NCI-H748 (cell line): ENCODE results near the gene KCNC2.

Experiments
- DNase-seq: peaks from one replicate; lab custom pipeline; 2025; ENCODE audit not compliant: unreplicated experiment; lab: John Stamatoyannopoulos, UW

Gene KCNC2

DNA sequence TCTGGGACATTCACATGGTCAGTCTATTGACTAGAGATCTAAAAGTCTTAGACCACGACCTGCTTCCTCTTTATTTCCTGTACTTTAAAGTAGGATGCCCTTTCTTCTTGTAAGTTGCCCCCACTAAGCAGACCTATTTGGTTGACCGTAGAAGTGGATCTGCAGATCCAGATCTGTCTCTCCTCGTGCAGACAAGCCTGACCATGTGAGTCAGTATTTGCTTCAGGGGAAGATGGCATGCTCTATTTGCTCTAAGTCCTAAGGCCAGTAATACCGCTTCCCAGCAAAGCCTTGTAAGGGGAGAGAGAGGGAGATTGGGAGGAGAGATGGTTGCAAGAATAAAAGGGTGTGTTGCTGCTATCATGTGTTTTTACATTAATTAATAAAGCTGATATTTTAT lies 46.8 kb downstream of the KCNC2 start:
- DNase-seq = no peak

DNA sequence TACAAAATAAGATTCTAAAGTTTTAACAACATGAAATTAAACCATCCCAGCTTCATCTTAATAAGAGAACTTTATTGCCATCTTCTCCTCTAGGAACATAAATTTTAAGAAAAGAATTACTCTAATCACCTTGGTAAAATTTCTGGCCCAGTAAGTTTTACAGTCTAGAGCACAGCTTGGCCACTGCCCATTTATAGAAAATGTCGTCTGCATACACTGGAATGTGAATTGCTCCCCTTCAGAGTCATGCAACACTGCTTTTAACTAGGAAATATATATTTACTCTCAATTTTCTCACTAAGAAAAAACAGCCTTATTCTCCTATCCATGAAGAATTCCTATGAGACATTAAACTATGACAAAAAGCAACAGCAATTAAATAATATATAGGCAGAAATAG lies 48.2 kb downstream of the KCNC2 start:
- no peak for DNase-seq

DNA sequence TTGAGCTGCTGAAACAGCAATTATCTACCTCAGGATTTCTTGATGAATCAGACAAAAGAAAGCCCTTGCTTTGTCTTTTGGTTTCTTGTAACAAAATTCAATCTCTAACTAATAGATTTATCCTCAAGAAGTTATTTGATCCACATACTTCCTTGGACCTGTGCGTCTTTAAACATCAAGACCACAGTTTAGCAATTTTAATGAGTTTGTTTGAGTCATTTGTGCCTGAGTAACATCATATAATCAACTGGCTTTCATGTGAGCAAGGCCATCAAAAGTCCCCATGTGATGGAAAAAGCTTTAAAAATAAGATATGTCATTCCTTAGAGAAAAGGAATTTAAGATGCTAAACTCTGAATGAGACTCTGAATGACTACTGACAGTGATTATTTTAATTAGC lies 52.3 kb downstream of the KCNC2 start:
- DNase-seq = no peak

DNA sequence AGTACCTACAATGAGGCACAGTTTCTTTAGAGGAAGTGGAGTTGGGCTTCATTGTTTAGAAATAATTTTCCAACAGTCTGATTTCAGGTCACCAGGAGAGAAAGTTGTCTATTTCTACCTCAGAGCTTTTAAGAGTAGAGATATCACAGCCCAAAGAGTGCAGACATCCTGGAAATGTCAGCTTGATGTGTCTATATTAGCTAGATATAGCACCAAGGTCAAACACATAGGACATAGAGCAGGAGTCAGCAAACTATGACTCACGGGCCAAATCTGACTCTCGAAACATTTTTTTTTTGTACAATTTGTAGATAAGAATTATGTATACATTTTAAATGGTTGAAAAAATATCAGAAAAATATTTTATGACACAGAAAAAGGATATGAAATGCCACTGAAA lies 53.7 kb downstream of the KCNC2 start:
- no peak for DNase-seq

DNA sequence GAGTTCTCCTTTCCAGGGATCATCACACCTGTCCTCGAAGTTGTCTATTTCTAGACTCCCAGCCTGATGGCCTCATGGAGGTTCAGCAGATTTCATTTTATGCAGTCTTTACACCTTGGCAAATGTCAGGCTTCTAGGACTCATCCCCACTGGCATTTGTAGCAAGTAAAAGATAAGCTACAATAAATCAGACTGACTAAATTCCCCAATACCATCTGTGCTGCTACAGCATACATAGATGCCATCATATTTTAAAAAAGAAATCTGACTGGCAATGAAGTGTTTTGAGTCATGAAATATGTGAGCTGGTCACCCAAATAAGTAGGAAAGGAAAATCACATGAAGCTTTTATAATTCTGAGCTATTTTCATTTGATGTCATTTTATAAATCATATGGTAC lies 55.3 kb downstream of the KCNC2 start:
- DNase-seq = no peak

DNA sequence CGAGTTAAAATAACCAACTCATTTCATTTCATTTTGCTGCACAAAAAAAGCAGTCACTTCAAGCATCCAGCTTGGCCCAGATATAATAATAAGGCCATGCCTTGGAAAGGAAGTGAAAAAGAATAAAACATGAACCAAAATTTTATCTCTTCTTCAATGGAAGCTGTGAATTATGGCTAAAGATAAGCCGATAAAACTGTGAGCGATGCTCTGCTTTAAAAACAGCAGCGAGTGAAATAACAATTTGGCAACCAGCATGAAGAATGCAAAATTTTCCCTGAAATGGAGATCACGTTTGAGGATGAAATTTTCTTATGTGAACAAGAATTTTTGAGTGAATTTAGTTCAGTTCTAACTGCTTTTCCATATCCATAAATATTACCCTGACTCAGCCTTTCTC lies 70.4 kb downstream of the KCNC2 start:
- DNase-seq = no peak

DNA sequence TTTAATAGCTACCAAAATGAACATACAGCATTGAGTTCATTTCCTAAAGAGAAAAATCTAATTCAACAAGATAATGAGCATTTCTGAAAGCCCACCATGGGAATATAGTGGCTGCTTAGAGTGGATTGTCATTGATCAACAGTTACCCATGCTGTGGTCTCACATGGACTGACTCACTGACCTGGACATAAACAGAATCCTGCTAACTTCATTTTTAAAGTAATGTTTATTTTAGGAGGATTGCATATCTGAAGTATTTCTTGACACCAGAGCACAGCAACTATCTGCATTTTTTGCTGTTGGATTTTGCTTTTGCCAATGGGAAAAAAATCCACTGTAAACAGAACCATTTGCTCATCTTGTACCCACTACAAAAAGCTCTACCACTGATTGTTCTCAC lies 71.7 kb downstream of the KCNC2 start:
- DNase-seq = no peak

DNA sequence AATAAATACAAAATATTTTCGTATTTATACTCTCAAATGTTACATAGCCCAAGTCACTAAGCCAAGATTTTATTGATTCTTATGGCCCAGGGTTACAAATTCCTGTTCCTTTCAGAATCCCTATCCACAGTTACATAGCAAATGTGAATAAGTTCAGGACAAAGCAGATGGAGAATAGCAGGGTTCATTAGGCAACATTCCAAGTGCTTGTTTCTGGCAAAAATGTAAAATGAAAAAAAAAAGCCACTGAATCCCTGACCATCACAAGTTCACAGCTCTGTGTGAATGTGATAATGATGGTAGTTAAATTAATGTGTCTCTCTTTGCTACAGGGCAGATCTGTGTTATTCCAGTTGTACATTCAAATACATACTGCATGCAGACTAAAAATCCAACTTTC lies 74.6 kb downstream of the KCNC2 start:
- DNase-seq = no peak

DNA sequence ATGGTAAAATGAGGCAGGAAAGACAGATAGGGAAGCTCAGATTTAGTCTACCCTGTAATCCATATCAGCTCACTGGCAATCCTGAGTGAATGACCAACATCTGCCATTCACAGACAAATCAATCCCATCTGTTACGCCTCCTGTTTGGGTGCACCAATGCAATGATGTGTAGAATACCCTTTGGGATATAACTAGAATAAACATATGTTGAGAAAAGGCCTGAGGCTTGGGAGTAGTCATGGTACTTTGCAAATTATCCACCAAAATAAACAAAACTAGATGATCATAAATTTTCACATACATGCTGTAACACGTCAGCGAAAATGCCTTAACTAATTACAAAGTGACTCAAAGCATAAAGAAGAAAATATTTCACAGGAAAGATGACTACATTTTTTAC lies 78.8 kb downstream of the KCNC2 start:
- no peak for DNase-seq

DNA sequence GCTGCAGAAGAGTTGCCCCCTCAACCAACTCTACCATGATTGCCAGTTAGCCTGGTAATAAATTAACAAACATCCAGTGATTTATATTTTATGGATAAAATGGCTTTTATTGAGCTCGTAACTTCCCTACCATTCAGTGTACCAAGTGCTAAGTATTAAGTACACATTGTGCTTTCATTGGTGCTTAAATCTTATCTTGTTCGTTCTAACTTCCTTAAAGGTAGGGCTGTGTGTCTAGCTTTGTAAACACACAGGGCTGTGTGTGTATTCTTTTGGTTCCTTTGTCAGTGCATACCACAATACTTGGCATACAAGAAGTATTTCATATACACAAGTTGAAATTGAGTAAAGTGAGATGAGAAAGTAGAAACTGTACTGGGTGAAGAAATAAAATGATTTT lies 80.4 kb downstream of the KCNC2 start:
- no peak for DNase-seq

DNA sequence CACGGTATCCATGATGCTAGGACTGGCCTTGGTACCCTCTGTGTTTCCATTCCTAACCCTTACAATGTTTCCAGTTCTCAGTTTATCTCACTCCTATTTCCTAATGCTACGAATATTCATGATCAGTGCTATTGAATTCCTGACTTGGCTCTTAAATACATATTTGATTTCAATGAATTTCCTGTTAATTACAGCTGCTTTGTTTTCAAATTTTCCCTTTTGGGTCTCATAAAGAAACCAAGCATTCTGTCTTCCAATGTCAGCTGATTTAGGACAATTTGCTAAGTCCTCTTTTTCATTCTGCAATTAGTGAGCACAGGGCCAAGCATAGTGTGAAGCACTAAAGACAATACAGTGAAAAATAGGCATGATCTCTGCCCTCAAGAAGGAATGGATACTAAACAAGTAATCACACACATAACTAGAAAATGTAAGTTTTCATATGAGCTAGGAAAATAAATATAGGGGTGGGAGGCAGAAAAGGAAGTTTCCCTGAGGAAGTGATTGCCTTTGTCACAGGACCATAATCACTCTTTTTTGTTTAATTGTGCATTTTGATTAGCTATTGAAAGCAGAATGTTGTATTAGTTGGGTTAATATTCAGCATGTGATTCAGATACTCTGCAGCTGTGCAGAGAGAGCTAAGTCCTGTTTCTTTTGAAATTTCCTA lies 88.5 kb downstream of the KCNC2 start:
- no peak for DNase-seq

DNA sequence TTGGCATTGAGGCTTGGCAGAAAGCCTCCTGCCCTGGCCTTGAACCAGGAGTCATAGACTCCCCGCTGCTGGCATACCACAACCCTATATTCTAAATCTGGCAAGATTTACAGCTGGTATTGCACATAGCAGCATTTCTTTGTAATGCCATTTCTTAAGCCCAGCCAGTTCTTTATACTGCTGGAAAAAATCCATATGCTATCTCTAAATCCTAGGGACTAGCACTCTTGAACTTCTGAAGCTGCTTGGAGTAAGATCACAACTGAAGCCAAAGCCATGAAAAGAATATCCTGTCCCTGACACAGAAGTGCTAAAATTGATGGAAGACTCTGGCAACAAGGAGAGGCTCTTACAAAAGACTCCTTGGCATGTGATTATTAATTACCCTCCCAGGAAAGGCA lies 89.3 kb downstream of the KCNC2 start:
- no peak for DNase-seq

DNA sequence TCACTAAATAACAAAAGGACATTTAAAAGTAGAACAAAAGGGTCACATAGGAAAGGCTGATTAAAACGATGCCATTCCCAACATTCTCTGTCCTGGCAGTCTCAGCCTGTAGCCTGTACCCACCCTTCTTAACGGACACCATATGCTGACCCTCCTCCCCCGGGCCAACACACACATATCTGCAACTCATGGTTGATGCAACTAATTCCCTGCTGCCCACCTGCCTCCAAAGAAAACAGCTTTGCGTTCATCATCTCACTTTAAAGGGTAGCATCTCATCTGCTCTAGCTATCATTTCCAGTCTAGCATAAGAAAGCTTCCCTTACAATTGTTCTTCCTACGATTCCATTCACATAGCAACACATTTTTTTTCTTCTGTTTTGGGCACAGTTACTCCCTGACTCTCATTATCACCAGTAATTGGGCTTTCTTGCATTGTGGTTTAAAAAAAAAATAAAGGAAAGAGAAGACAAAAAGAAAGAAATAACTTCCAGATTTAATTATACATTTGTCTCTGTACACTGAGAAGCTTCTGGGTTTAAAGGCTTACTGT lies 92.9 kb downstream of the KCNC2 start:
- DNase-seq = no peak

DNA sequence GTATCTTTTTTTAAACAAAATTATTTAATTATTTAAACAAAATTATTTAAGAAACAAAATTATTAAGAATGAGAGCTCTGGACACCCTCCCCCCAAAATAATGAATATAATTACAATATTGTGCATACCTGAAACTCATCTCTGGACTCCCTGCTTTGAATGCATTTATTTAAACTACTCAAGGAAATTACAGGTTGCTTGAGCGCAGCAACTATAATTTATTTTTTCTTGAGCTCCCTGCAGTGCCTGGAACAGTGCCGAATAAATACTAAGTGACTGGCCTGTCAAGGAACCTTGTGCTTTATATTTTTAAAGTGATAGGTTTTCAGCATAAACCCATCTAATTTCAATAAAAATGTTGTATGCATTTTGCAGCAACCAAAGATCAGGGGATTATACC lies 93.9 kb downstream of the KCNC2 start:
- DNase-seq = no peak

DNA sequence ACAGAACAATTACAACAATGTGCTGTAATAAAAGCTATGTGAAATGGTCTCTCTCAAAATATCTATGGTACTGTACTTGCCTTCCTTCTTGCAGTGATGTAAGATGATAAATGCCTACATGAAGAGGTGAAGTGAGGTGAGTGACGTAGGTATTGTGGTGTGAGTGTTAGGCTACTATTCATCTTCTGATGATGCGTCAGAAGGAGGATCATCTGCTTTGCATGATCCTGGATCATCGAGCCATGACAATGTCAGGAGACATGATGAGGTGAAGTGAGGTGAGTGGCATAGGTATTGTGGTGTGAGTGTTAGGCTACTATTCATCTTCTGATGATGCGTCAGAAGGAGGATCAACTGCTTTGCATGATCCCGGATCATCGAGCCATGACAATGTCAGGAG lies 105.8 kb downstream of the KCNC2 start:
- no peak for DNase-seq

DNA sequence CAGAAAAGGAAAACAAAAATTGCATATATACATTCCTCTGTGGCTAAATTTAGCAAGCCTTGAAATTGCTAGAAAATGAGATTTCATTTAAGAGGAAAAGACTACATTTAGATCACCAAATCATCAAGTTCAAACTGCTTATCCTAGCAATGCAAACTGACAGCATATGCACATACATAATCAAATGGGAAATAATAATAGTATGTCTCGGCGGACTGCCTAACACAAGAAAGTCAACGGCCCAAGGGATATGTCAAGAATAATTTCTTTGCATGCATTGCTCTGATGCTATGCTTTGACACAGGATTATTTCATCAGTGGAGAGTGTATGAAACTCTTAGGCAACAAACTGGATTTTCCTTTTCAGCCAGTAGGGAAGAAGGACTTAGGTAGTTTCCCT lies 107.9 kb downstream of the KCNC2 start:
- DNase-seq = no peak

DNA sequence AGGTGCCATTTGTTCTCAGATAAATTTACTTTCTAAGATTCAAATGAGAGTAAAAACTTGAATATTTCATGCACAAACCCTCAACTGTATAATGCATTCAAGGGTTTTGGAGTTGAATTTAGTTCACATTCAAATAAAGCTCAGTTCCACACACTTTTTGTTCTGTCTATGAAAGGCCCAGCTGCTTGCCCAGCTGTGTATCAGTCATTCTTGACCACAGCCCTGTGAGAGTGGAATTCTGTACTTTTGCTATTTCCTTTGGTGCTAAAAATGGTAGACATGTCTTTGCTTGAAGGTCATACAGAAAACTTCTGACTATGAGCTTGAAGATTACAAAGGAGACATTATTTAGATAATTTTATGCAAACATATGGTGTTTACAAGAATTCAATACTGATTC lies 110.4 kb downstream of the KCNC2 start:
- DNase-seq = no peak

DNA sequence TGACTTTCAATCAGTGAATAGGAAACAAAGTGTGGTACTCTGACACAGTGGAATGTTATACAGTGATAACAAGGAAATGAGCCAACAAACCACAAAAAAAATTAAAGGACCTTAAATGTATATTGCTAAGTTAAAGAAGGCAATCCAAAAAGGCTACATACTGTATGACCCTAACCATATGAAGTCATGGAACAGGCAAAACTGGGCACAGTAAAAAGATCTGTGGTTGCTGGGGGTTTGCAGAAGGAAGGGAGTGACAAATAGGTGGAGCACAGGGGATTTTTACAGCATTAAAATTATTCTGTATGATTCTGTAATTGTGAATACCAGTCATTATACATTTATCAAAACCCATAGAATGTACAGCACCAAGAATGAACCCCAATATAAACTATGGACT lies 112.6 kb downstream of the KCNC2 start:
- DNase-seq = no peak

DNA sequence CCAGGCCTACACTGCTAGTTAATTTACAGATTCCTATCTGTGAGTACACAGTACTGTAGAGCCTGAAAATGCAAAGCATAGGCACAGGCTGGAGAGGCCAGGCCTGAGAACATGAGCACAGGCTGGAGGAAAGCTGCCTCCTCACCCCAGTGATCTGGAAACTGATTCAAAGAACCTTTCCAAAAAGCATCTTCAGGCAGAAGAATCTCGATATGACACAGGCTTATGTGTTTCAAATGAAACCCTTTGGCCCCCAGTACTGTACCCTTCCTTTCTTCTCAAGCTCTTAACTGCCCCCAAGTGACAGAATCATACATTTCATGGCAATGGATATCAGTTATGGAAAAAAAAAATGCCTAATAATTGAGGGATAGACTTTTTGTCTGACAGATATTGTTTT lies 122.0 kb downstream of the KCNC2 start:
- no peak for DNase-seq

DNA sequence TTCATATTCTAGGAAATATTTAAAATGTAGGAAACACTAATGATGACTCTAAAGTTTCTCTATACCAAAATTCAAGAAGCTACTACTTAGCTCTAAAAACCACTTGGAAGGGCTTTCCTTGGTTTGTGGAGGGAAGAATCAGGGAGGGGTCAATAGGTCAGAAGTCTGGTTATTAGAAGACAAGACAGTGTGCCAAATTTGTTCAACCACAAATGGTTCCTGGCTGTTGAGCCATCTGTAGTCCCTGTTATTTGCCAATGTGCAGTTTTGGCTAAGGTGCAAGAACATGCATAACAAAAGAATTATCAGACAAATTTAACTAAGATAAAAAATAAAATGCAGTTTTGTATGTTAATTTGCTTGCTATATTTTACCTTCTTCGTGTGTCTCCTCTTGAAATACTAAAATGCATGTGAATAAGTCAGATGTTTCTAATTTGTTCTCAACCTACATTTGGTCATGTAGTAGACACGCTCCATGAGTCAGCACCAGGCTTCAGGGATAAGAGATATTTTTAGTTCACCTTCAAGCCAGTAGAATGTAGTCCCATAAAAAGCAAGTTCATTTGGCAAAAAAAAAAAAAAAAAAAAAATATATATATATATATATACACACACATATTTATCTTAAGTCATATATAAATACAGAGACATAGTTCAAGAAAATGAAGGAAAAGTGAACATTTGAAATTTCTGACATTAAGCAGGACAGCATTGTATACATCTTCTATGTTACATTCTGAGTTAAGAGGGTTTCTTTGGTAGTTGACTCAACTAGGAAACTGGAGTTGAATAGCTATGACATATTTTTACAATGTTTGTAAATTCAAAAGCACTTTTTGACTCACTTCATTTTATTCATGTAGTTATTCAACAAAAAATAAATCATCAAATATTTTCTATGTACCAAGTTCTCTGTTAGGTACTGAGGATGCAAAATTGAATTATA lies 123.3 kb downstream of the KCNC2 start:
- no peak for DNase-seq

DNA sequence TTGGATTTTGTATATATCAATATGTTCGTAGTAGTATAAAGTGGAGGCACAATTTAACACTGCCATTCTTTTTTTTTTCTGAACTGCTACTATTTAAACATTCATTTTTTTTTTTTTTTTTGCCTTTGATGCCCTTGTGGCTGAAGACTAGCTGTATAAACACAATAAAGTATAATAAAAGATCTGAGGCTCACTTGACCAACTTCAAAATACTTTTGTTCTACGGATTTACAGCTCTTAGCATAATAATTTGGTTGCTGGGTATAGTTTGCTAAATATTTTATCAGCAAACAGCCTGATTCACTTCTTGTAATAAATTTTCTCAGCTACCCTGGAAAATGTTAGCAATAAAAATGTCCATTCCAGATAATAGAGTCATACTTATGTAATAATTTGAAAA lies 128.3 kb downstream of the KCNC2 start:
- DNase-seq = no peak

DNA sequence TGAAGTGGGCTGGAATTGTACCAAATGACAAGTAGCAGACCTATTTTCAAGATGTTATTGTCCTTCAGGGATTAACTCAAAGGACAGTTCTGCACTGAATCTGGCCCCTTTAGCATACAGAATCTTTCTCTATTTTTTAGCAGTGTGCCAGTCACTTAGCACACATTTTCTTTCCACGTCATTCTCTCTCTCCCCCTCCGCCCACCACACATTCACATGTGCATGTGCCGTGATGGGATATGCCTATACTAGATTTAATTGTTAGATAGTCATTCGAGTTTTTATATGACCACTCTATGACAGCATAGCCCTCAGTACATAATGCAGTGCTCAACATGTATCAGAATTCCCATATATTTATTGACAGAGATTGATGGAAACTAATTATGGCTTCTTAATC lies 129.1 kb downstream of the KCNC2 start:
- no peak for DNase-seq
